WTC11 (cell line): Measurements from ENCODE around the gene GPR37L1. TPM values are rescaled to one million over a fixed set of nuclear protein-coding genes. Genes with fewer than 3 reads are reported as not detected.

Source experiments
- ATAC-seq: fragments of 200-7000 bp; cut with Tn5 transposase; 2 replicates; pipeline ENCODE4 v1.10.0; 2021; ENCODE audit warnings: mild to moderate bottlenecking, moderate library complexity
- CTCF ChIA-PET: fragments of 300-600 bp; sonication (Branson Sonifier 250); formaldehyde crosslinking; loops from one replicate; lab custom pipeline; 2021; ENCODE audit warnings: antibody characterized with exemption; lab: Charles Lee
- POLR2A ChIA-PET: fragments of 350-600 bp; sonication (Branson Sonifier 250); formaldehyde crosslinking; loops from one replicate; lab custom pipeline; 2021; ENCODE audit warnings: antibody characterized with exemption; lab: Charles Lee
- DNase-seq: peaks from one replicate; pipeline ENCODE4 v3.0.0; 2021; ENCODE audit warnings: low spot score
- H3K27ac Mint-ChIP-seq: 2 replicates; pipeline ENCODE4 v1.8.0; 2021; ENCODE audit warnings: mixed read lengths
- H3K27me3 Mint-ChIP-seq: 2 replicates; pipeline ENCODE4 v1.8.0; 2021; ENCODE audit warnings: low read depth, mild to moderate bottlenecking, moderate library complexity, mixed read lengths
- H3K36me3 Mint-ChIP-seq: 2 replicates; pipeline ENCODE4 v1.8.0; 2021; ENCODE audit warnings: mixed read lengths
- H3K4me1 Mint-ChIP-seq: 2 replicates; pipeline ENCODE4 v1.8.0; 2022; ENCODE audit warnings: mixed read lengths
- H3K4me3 Mint-ChIP-seq: 2 replicates; pipeline ENCODE4 v1.8.0; 2021; ENCODE audit warnings: mild to moderate bottlenecking, moderate library complexity, mixed read lengths
- H3K9me3 Mint-ChIP-seq: 2 replicates; pipeline ENCODE4 v1.8.0; 2021; ENCODE audit warnings: mixed read lengths
- ATF1 ChIP-seq: sonication (generic); formaldehyde crosslinking; IDR thresholded peaks from 2 replicates; pipeline ENCODE4 v1.8.1; 2023; ENCODE audit warnings: mild to moderate bottlenecking, moderate library complexity, missing genetic modification reagents
- CBFB ChIP-seq: sonication (generic); formaldehyde crosslinking; IDR thresholded peaks from 2 replicates; pipeline ENCODE4 v1.8.1; 2022; ENCODE audit warnings: mild to moderate bottlenecking, low read depth, missing genetic modification reagents
- JAZF1 ChIP-seq: fragments of 250-450 bp; sonication (Bioruptor Pico); IDR thresholded peaks from 2 replicates; pipeline ENCODE4 v1.9.0; 2021; ENCODE audit warnings: moderate library complexity, mild to moderate bottlenecking, inconsistent platforms
- KAT7 ChIP-seq: sonication (generic); formaldehyde crosslinking; IDR thresholded peaks from 2 replicates; pipeline ENCODE4 v1.8.1; 2023; ENCODE audit warnings: missing genetic modification reagents, mild to moderate bottlenecking, borderline replicate concordance
- TCF7 ChIP-seq: sonication (generic); formaldehyde crosslinking; IDR thresholded peaks from 2 replicates; pipeline ENCODE4 v1.8.0; 2022; ENCODE audit warnings: mild to moderate bottlenecking, low read depth, missing genetic modification reagents, moderate library complexity
- TEAD1 ChIP-seq: sonication (generic); formaldehyde crosslinking; IDR thresholded peaks from 2 replicates; pipeline ENCODE4 v1.8.0; 2022; ENCODE audit warnings: mild to moderate bottlenecking, missing genetic modification reagents
- TP53 ChIP-seq: sonication (generic); formaldehyde crosslinking; IDR thresholded peaks from 2 replicates; pipeline ENCODE4 v1.8.1; 2023; ENCODE audit warnings: mild to moderate bottlenecking, missing genetic modification reagents
- ZBTB43 ChIP-seq: sonication (generic); formaldehyde crosslinking; IDR thresholded peaks from 2 replicates; pipeline ENCODE4 v1.8.1; 2023; ENCODE audit warnings: mild to moderate bottlenecking, missing genetic modification reagents
- ZNF138 ChIP-seq: sonication (generic); formaldehyde crosslinking; conservative IDR thresholded peaks from 2 replicates; pipeline ENCODE4 v1.8.1; 2022; ENCODE audit warnings: mild to moderate bottlenecking, moderate library complexity, missing genetic modification reagents
- ZNF532 ChIP-seq: fragments of 250-450 bp; sonication (Bioruptor Pico); IDR thresholded peaks from 2 replicates; pipeline ENCODE4 v1.9.0; 2021; ENCODE audit warnings: mild to moderate bottlenecking, borderline replicate concordance
- ZNF671 ChIP-seq: fragments of 250-450 bp; sonication (Bioruptor Pico); IDR thresholded peaks from 2 replicates; pipeline ENCODE4 v1.8.0; 2021; ENCODE audit warnings: mild to moderate bottlenecking
- total RNA-seq: library from RNA; stranded (reverse); gene quantifications from 3 replicates; pipeline ENCODE4 v1.2.3, GENCODE V29; 2021
- TF ChIP-seq, protein P1 (sequence below): sonication (generic); formaldehyde crosslinking; IDR thresholded peaks from 2 replicates; pipeline ENCODE4 v1.8.0; 2022; ENCODE audit warnings: missing genetic modification reagents
- TF ChIP-seq, protein P2 (sequence below): fragments of 200-600 bp; IDR thresholded peaks from 2 replicates; pipeline ENCODE4 v1.8.0; 2022; ENCODE audit warnings: antibody characterized with exemption
- TF ChIP-seq, protein P3 (sequence below): fragments of 250-450 bp; sonication (Bioruptor Pico); IDR thresholded peaks from 2 replicates; pipeline ENCODE4 v1.8.0; 2021; ENCODE audit warnings: mild to moderate bottlenecking

The GPR37L1 gene
- total RNA-seq, 1 experiment from 2014 or later = 0.07 TPM

DNA sequence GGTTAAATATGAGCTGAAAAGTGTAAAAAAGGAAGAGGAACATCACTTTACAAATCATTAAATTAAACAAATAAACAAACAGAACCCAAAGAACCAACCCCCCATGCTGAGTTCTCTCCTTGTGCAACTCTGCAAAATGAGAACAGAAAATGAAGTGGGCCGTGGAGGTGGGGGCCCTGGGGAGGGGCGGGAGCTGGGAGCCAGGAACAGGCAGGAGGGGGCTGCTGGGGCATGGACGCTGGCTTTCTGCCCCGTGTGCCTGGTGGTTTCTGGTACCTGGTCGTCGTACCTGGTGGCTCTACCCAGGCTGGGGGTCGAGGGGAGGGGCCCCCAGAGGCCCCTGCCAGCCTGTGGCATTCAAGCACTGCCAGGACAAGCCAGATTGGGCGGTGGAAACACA is 10.8 kb downstream of the GPR37L1 start (continued):
- TF ChIP-seq, protein P1, sequence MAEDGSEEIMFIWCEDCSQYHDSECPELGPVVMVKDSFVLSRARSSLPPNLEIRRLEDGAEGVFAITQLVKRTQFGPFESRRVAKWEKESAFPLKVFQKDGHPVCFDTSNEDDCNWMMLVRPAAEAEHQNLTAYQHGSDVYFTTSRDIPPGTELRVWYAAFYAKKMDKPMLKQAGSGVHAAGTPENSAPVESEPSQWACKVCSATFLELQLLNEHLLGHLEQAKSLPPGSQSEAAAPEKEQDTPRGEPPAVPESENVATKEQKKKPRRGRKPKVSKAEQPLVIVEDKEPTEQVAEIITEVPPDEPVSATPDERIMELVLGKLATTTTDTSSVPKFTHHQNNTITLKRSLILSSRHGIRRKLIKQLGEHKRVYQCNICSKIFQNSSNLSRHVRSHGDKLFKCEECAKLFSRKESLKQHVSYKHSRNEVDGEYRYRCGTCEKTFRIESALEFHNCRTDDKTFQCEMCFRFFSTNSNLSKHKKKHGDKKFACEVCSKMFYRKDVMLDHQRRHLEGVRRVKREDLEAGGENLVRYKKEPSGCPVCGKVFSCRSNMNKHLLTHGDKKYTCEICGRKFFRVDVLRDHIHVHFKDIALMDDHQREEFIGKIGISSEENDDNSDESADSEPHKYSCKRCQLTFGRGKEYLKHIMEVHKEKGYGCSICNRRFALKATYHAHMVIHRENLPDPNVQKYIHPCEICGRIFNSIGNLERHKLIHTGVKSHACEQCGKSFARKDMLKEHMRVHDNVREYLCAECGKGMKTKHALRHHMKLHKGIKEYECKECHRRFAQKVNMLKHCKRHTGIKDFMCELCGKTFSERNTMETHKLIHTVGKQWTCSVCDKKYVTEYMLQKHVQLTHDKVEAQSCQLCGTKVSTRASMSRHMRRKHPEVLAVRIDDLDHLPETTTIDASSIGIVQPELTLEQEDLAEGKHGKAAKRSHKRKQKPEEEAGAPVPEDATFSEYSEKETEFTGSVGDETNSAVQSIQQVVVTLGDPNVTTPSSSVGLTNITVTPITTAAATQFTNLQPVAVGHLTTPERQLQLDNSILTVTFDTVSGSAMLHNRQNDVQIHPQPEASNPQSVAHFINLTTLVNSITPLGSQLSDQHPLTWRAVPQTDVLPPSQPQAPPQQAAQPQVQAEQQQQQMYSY (CRISPR knock-in tag) = no peak
- TF ChIP-seq KAT7 = no peak
- no peak for TF ChIP-seq CBFB (CRISPR knock-in tag)

- Mint-ChIP-seq H3K36me3 (peaks cover 6% of the 10 kb centered on the region), H3K9me3 (no peaks in the 10 kb centered on the region), H3K4me3 (no peak overlapping the region), H3K4me1 (peaks cover 21% of the 10 kb centered on the region)
- no peak for ATAC-seq
- ChIA-PET POLR2A (no interaction called here), CTCF (interaction anchor here (1.0 to 6.5 kb wide), 8 partner anchors 9 to 126 kb away, joined by 3 to 76 read pairs (median 22); partner anchors contain the start of genes ELF3 and GPR37L1)
- TF ChIP-seq TP53 (CRISPR knock-in tag) (no peak), TCF7 (CRISPR knock-in tag) (no peak), ATF1 (CRISPR knock-in tag) (no peak), ZNF138 (CRISPR knock-in tag) (no peak), JAZF1 (CRISPR knock-in tag) (no peak), ZNF532 (CRISPR knock-in tag) (no peak), ZBTB43 (CRISPR knock-in tag) (no peak), ZNF671 (CRISPR knock-in tag) (no peak), TEAD1 (no peak)
- TF ChIP-seq, protein P2, sequence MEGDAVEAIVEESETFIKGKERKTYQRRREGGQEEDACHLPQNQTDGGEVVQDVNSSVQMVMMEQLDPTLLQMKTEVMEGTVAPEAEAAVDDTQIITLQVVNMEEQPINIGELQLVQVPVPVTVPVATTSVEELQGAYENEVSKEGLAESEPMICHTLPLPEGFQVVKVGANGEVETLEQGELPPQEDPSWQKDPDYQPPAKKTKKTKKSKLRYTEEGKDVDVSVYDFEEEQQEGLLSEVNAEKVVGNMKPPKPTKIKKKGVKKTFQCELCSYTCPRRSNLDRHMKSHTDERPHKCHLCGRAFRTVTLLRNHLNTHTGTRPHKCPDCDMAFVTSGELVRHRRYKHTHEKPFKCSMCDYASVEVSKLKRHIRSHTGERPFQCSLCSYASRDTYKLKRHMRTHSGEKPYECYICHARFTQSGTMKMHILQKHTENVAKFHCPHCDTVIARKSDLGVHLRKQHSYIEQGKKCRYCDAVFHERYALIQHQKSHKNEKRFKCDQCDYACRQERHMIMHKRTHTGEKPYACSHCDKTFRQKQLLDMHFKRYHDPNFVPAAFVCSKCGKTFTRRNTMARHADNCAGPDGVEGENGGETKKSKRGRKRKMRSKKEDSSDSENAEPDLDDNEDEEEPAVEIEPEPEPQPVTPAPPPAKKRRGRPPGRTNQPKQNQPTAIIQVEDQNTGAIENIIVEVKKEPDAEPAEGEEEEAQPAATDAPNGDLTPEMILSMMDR = no peak
- TF ChIP-seq, protein P3, sequence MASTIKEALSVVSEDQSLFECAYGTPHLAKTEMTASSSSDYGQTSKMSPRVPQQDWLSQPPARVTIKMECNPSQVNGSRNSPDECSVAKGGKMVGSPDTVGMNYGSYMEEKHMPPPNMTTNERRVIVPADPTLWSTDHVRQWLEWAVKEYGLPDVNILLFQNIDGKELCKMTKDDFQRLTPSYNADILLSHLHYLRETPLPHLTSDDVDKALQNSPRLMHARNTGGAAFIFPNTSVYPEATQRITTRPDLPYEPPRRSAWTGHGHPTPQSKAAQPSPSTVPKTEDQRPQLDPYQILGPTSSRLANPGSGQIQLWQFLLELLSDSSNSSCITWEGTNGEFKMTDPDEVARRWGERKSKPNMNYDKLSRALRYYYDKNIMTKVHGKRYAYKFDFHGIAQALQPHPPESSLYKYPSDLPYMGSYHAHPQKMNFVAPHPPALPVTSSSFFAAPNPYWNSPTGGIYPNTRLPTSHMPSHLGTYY (CRISPR knock-in tag) = no peak
- TF ChIP-seq, all 79 proteins: peak for 0
- no peak overlapping the region for H3K27ac Mint-ChIP-seq
- H3K27me3 Mint-ChIP-seq = no peaks in the 10 kb centered on the region
- DNase-seq = no peak
These were observed 11.3 kb downstream of the GPR37L1 start for GRCh38 chr1:202133989-202134388.
